ENCODE results near the gene RHOF.

DNA sequence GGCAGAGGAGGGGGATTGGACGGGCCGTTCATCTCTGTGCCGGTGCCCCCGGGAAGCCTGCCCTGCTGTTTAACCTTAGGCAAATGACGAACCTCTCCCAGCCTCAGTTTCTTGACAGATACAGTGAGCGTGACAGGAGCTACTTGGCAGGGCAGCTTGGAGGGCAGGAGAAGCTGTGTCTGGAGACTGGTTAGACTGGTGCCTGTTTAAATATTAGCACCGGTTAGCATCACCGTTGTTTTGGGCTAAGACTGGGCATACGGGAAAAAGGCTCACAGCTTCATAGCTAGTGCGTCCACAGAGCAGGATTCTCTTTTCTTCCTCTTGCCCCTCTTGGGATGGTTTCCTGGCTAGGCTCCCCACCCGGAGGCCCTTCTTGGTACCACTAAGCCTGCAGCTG, 38.7 kb downstream of the RHOF start:
- TF ChIP-seq, protein P1, sequence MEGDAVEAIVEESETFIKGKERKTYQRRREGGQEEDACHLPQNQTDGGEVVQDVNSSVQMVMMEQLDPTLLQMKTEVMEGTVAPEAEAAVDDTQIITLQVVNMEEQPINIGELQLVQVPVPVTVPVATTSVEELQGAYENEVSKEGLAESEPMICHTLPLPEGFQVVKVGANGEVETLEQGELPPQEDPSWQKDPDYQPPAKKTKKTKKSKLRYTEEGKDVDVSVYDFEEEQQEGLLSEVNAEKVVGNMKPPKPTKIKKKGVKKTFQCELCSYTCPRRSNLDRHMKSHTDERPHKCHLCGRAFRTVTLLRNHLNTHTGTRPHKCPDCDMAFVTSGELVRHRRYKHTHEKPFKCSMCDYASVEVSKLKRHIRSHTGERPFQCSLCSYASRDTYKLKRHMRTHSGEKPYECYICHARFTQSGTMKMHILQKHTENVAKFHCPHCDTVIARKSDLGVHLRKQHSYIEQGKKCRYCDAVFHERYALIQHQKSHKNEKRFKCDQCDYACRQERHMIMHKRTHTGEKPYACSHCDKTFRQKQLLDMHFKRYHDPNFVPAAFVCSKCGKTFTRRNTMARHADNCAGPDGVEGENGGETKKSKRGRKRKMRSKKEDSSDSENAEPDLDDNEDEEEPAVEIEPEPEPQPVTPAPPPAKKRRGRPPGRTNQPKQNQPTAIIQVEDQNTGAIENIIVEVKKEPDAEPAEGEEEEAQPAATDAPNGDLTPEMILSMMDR (IDR thresholded peaks at IDR 0.05), result no peak
- TF ChIP-seq POLR2A (IDR thresholded peaks at IDR 0.05), result no peak

All from adrenal gland (tissue), 5 donors.